HepG2 (cell line): Measurements from ENCODE around the gene FSIP1. TPM values are rescaled to one million over a fixed set of nuclear protein-coding genes. Genes with fewer than 3 reads are reported as not detected.

ENCODE experiments used
- ATAC-seq: fragments of 200-7000 bp; cut with Tn5 transposase; 3 replicates; pipeline ENCODE4 v1.9.1; 2020; ENCODE audit warnings: mild to moderate bottlenecking, moderate library complexity
- BruUV-seq: library from RNA; stranded (reverse); fragments of 400-500 nt; replicated peaks from 2 replicates; lab custom pipeline; 2021; lab: Mats Ljungman, UMichigan
- CTCF ChIA-PET: fragments of 300-600 bp; formaldehyde crosslinking; extraction: SDS; loops from one replicate; lab custom pipeline; 2021; ENCODE audit warnings: low total read pairs, inconsistent platforms, low intra/inter-chr PET ratio; lab: Yijun Ruan, JAX
- POLR2A ChIA-PET: fragments of 350-600 bp; sonication (Branson Sonifier 250); formaldehyde crosslinking; loops from one replicate; lab custom pipeline; 2020; ENCODE audit warnings: antibody characterized with exemption, inconsistent platforms; lab: Yijun Ruan, JAX
- DNase-seq: peaks from one replicate; pipeline ENCODE4 v3.0.0-alpha.2; 2015; ENCODE audit warnings: low spot score
- FAIRE-seq: peaks from 3 replicates; lab custom pipeline; 2011; peaks lifted over from hg19 to GRCh38; lab: Jason Lieb, UNC
- H2AFZ ChIP-seq: one replicate; pipeline ENCODE4 v1.6.1; 2011; ENCODE audit warnings: low read length, inconsistent platforms
- H3K27ac ChIP-seq: fragments of 300-600 bp; 3 replicates; pipeline ENCODE4 v1.8.0; 2011; ENCODE audit warnings: mixed run types, mild to moderate bottlenecking, mixed read lengths, low read length, inconsistent platforms; ENCODE audit not compliant: insufficient read depth; ENCODE audit errors: extremely low read length
- H3K27me3 ChIP-seq, 2 experiments: fragments of 200-600 bp in 1 of 2; 2 replicates in 1 of 2; 3 replicates in 1 of 2; pipeline versions ENCODE4 v1.6.0 to v1.8.0; 2011; ENCODE audit warnings: low read length in 2 of 2, mild to moderate bottlenecking in 2 of 2, moderate library complexity in 2 of 2, inconsistent platforms in 1 of 2; ENCODE audit not compliant: insufficient read depth in 2 of 2, control insufficient read depth in 1 of 2
- H3K36me3 ChIP-seq, 2 experiments: fragments of 200-600 bp in 1 of 2; replicated peaks in 1 of 2; 2 replicates in 1 of 2; 3 replicates in 1 of 2; pipeline versions ENCODE4 v1.5.1 to v1.8.0; 2011; ENCODE audit warnings: low read length in 2 of 2, inconsistent platforms in 1 of 2; ENCODE audit not compliant: insufficient read depth in 2 of 2, control insufficient read depth in 1 of 2
- H3K4me1 ChIP-seq: 2 replicates; pipeline ENCODE4 v1.5.1; 2012; ENCODE audit warnings: low read length, inconsistent platforms; ENCODE audit not compliant: insufficient read depth
- H3K4me2 ChIP-seq: 2 replicates; pipeline ENCODE4 v1.6.0; 2011; ENCODE audit warnings: low read depth, low read length, inconsistent platforms
- H3K4me3 ChIP-seq, 3 experiments: fragments of 200-600 bp in 1 of 3; sonication (generic), shearing (Covaris generic) in 1 of 3; replicated peaks in 1 of 3; 2 replicates each; pipeline ENCODE4 v1.5.1; 2011 to 2016; ENCODE audit warnings: low read length in 3 of 3, inconsistent platforms in 2 of 3, low read depth in 2 of 3, mild to moderate bottlenecking in 2 of 3, control low read depth in 1 of 3, mixed read lengths in 1 of 3; ENCODE audit not compliant: insufficient read depth in 1 of 3
- H3K79me2 ChIP-seq: one replicate; pipeline ENCODE4 v1.6.1; 2011; ENCODE audit warnings: low read length, inconsistent platforms; ENCODE audit not compliant: insufficient read depth
- H3K9ac ChIP-seq: 2 replicates; pipeline ENCODE4 v1.6.0; 2011; ENCODE audit warnings: mild to moderate bottlenecking, low read depth, low read length, inconsistent platforms; ENCODE audit not compliant: insufficient read depth
- H3K9me3 ChIP-seq: 2 replicates; pipeline ENCODE4 v1.5.1; 2012; ENCODE audit warnings: mild to moderate bottlenecking, low read length
- H4K20me1 ChIP-seq: 2 replicates; pipeline ENCODE4 v1.6.0; 2011; ENCODE audit warnings: inconsistent platforms, mild to moderate bottlenecking, low read length, moderate library complexity; ENCODE audit not compliant: insufficient read depth
- MTA1 ChIP-seq: sonication (generic); formaldehyde crosslinking; IDR thresholded peaks from 2 replicates; pipeline ENCODE4 v1.4.0; 2020; ENCODE audit warnings: missing genetic modification reagents, mild to moderate bottlenecking, borderline replicate concordance
- RXRA ChIP-seq: sonication (generic); formaldehyde crosslinking; IDR thresholded peaks from 2 replicates; pipeline ENCODE4 v1.5.1; 2020; ENCODE audit warnings: missing genetic modification reagents
- TCF7L2 ChIP-seq: IDR thresholded peaks from 2 replicates; pipeline ENCODE4 v1.6.1; 2011; ENCODE audit warnings: mild to moderate bottlenecking, low read depth, low read length, moderate library complexity
- TRAFD1 ChIP-seq: sonication (generic); formaldehyde crosslinking; IDR thresholded peaks from 2 replicates; pipeline ENCODE4 v1.5.1; 2020; ENCODE audit warnings: missing genetic modification reagents, mild to moderate bottlenecking, borderline replicate concordance
- ZNF18 ChIP-seq: sonication (generic); formaldehyde crosslinking; IDR thresholded peaks from 2 replicates; pipeline ENCODE4 v1.8.0; 2022; ENCODE audit warnings: mild to moderate bottlenecking, missing genetic modification reagents; ENCODE audit not compliant: insufficient replicate concordance
- whole genome bisulfite sequencing: methylation state at CpG from one replicate; pipeline ENCODE4 v1.1.6; 2017; ENCODE audit warnings: low lambda C conversion rate; 5-methylcytosine and 5-hydroxymethylcytosine counted together
- in situ Hi-C: cut with HindIII; loops from 2 replicates; pipeline ENCODE4 v1.10.0; 2017; ENCODE audit warnings: low pct_unique_long_range_greater_than_20kb; ENCODE audit not compliant: extremely low pct_ligation_motif_present
- intact Hi-C: fragments of 100-400 bp; cut with micrococcal nuclease; formaldehyde crosslinking; loops from one replicate; pipeline ENCODE4 v1.10.0; 2022; ENCODE audit not compliant: unreplicated experiment
- polyA plus RNA-seq, 8 experiments: library from polyadenylated mRNA; depleted of rRNA in 3 of 8; stranded (reverse) in 7 of 8; unstranded in 1 of 8; fragments of >200 nt; fragmentation: Illumina TruSeq in 4 of 8; extraction: Trizol in 4 of 8; gene quantifications; 2 replicates each; pipeline versions ENCODE4 v1.2.1 to v1.2.3, GENCODE V29; 2011 to 2016; ENCODE audit warnings: low read depth in 4 of 8, missing spikeins in 1 of 8, mixed read lengths in 1 of 8; ENCODE audit not compliant: insufficient read depth in 1 of 8
- total RNA-seq, 5 experiments: library from RNA; depleted of rRNA; stranded (reverse); fragments of >200 nt; fragmentation: Illumina TruSeq; extraction: Trizol; gene quantifications; 2 replicates each; pipeline ENCODE4 v1.2.3, GENCODE V29; 2016; ENCODE audit warnings: low read depth in 1 of 5

Gene FSIP1
- total and polyA plus RNA-seq, 2 of the 13 experiments (the other 11 are each of a cell fraction or from before 2014, with no cell fraction given) = 0.18 TPM; not detected in 1

GRCh38 chr15:39803016-39803415 is 20.4 kb upstream of the FSIP1 start:
- Histone ChIP-seq H3K36me3 (no peaks in the 10 kb centered on the region), H3K27me3 (0 out of 5 replicates have a peak, but pooled peaks cover 0 to 7% of the 10 kb centered on the region in 2 experiments), H2AFZ (no peak overlapping the region), H4K20me1 (no peaks in the 10 kb centered on the region), H3K4me3 (no peak overlapping the region), H3K4me2 (no peak overlapping the region), H3K79me2 (no peaks in the 10 kb centered on the region), H3K27ac (no peak overlapping the region), H3K9me3 (no peaks in the 10 kb centered on the region), H3K9ac (no peak overlapping the region), H3K4me1 (no peaks in the 10 kb centered on the region)
- in situ Hi-C loops (no loop called here), intact Hi-C loops (no loop called here)
- FAIRE-seq = no peak
- DNase-seq = no peak
- ChIA-PET CTCF (no interaction called here), POLR2A (no interaction called here)
- WGBS = 44% methylated on average over 4 of the region's 4 CpGs
- no TSS peak for BruUV-seq
- no peak for TF ChIP-seq MTA1 (CRISPR knock-in tag)
- no peak for TF ChIP-seq TRAFD1
- no peak for TF ChIP-seq RXRA (CRISPR knock-in tag)
- no peak for TF ChIP-seq ZNF18 (CRISPR knock-in tag)
- TF ChIP-seq TCF7L2 = no peak
- ATAC-seq = no peak
